CD4-positive, alpha-beta T cell treated with Interleukin-6 for 4 hours (primary cell): ENCODE measurements around the gene SLC22A23.
"Not testable (repeated sequence)": the region's sequence is repeated elsewhere in the genome, so short reads cannot be mapped to it uniquely, and the experiment has no call there.

Source experiments
- DNase-seq: peaks from one replicate; pipeline ENCODE4 v3.0.0-alpha.2; 2020; ENCODE audit warnings: mixed read lengths

The SLC22A23 gene

GRCh38 chr6:3384241-3385143 lies 72.4 kb downstream of the SLC22A23 start:
- DNase-seq = no peak

GRCh38 chr6:3383525-3383924 lies 73.3 kb downstream of the SLC22A23 start:
- no peak for DNase-seq

GRCh38 chr6:3382326-3383279 lies 74.2 kb downstream of the SLC22A23 start:
- no peak for DNase-seq

GRCh38 chr6:3381233-3381921 lies 75.5 kb downstream of the SLC22A23 start:
- no peak for DNase-seq

GRCh38 chr6:3380344-3381232 lies 76.3 kb downstream of the SLC22A23 start:
- no peak for DNase-seq

GRCh38 chr6:3379482-3380060 lies 77.3 kb downstream of the SLC22A23 start:
- DNase-seq = no peak

- not testable (repeated sequence) for DNase-seq
Measured at GRCh38 chr6:3378808-3379207, 78.0 kb downstream of the SLC22A23 start.

GRCh38 chr6:3378398-3378782 lies 78.5 kb downstream of the SLC22A23 start:
- not testable (repeated sequence) for DNase-seq

GRCh38 chr6:3377536-3378397 lies 79.1 kb downstream of the SLC22A23 start:
- DNase-seq = no peak

GRCh38 chr6:3376893-3377535 lies 79.8 kb downstream of the SLC22A23 start:
- DNase-seq = no peak

- no peak for DNase-seq
Measured at GRCh38 chr6:3376064-3376463, 80.8 kb downstream of the SLC22A23 start.

GRCh38 chr6:3373597-3374203 lies 83.2 kb downstream of the SLC22A23 start:
- no peak for DNase-seq

GRCh38 chr6:3372912-3373554 lies 83.8 kb downstream of the SLC22A23 start:
- no peak for DNase-seq

GRCh38 chr6:3372184-3372846 lies 84.5 kb downstream of the SLC22A23 start:
- peak; percentile 15 for DNase-seq

- no peak for DNase-seq
Measured at GRCh38 chr6:3371222-3371949, 85.5 kb downstream of the SLC22A23 start.

GRCh38 chr6:3370361-3371221 lies 86.3 kb downstream of the SLC22A23 start:
- no peak for DNase-seq

- DNase-seq = no peak
Measured at GRCh38 chr6:3369985-3370360, 86.9 kb downstream of the SLC22A23 start.
